HCT116 (cell line): ENCODE measurements around the gene TAX1BP1. TPM values are rescaled to one million over a fixed set of nuclear protein-coding genes. Genes with fewer than 3 reads are reported as not detected.
A peak's percentile ranks its signal among the peaks of the same experiment; 100 is the strongest.

Source experiments
- ATAC-seq: fragments of 200-7000 bp; cut with Tn5 transposase; 2 replicates; pipeline ENCODE4 v1.9.1; 2020; ENCODE audit warnings: mild to moderate bottlenecking, moderate library complexity
- BruUV-seq: library from RNA; stranded (reverse); fragments of 400-500 nt; replicated peaks from 2 replicates; lab custom pipeline; 2021; lab: Mats Ljungman, UMichigan
- CTCF ChIA-PET: fragments of 300-600 bp; sonication (Branson Sonifier 250); formaldehyde crosslinking; loops from one replicate; lab custom pipeline; 2021; ENCODE audit warnings: antibody characterized with exemption; lab: Charles Lee
- POLR2A ChIA-PET: fragments of 300-600, 350-600 bp; sonication (Branson Sonifier 250); formaldehyde crosslinking; loops from one replicate; lab custom pipeline; 2021; ENCODE audit warnings: antibody characterized with exemption; lab: Charles Lee
- RAD21 ChIA-PET, 2 experiments: fragments of 300-600 bp; sonication (Branson Sonifier 250); formaldehyde crosslinking; loops; one replicate each; lab custom pipeline; 2023; ENCODE audit warnings: low total read pairs in 2 of 2; ENCODE audit not compliant: uncharacterized antibody in 2 of 2, unreplicated experiment in 2 of 2, low non-redundant PET in 1 of 2; lab: Charles Lee
- DNase-seq: peaks from one replicate; pipeline ENCODE4 v3.0.0-alpha.2; 2010; ENCODE audit warnings: low read depth, low spot score
- H2AFZ ChIP-seq: fragments of 200-600 bp; shearing (Covaris generic), sonication (generic); 2 replicates; pipeline ENCODE4 v1.6.1; 2017; ENCODE audit warnings: low read depth, mixed run types, mixed read lengths, antibody characterized with exemption, low read length; ENCODE audit not compliant: poor library complexity, severe bottlenecking
- H3K27ac ChIP-seq: 2 replicates; pipeline ENCODE4 v1.5.1; 2012; ENCODE audit warnings: low read depth, low read length
- H3K27me3 ChIP-seq: fragments of 200-600 bp; sonication (generic); 2 replicates; pipeline ENCODE4 v1.6.1; 2016; ENCODE audit warnings: mixed run types, low read length, mixed read lengths; ENCODE audit not compliant: insufficient read depth
- H3K36me3 ChIP-seq, 2 experiments: fragments of 200-500 bp in 1 of 2; fragments of 200-600 bp in 1 of 2; sonication (Bioruptor generic) in 1 of 2; sonication (generic) in 1 of 2; 2 replicates each; pipeline versions ENCODE4 v1.5.1 to v1.6.1; 2014 to 2016; ENCODE audit warnings: low read length in 2 of 2, inconsistent platforms in 1 of 2, mixed read lengths in 1 of 2, mixed run types in 1 of 2; ENCODE audit not compliant: insufficient read depth in 2 of 2, control insufficient read depth in 1 of 2
- H3K4me1 ChIP-seq, 2 experiments: fragments of 200-600 bp in 1 of 2; sonication (generic) in 1 of 2; 2 replicates each; pipeline versions ENCODE4 v1.5.1 to v1.6.1; 2012 to 2017; ENCODE audit warnings: low read length in 2 of 2, inconsistent platforms in 1 of 2, mild to moderate bottlenecking in 1 of 2, mixed read lengths in 1 of 2, mixed run types in 1 of 2, moderate library complexity in 1 of 2; ENCODE audit not compliant: insufficient read depth in 2 of 2, control insufficient read depth in 1 of 2
- H3K4me2 ChIP-seq: fragments of 200-600 bp; sonication (generic); 2 replicates; pipeline ENCODE4 v1.6.1; 2017; ENCODE audit warnings: mixed run types, low read length, mixed read lengths
- H3K4me3 ChIP-seq, 2 experiments: fragments of 200-600 bp in 1 of 2; sonication (generic) in 1 of 2; replicated peaks in 1 of 2; 2 replicates each; pipeline ENCODE4 v1.5.1; 2011 to 2016; ENCODE audit warnings: low read length in 2 of 2, control low read depth in 1 of 2, low read depth in 1 of 2, mild to moderate bottlenecking in 1 of 2, mixed read lengths in 1 of 2, mixed run types in 1 of 2
- H3K79me2 ChIP-seq: fragments of 200-600 bp; sonication (generic); 2 replicates; pipeline ENCODE4 v1.6.1; 2017; ENCODE audit warnings: mild to moderate bottlenecking, mixed run types, low read length, moderate library complexity, mixed read lengths; ENCODE audit not compliant: insufficient read depth
- H3K9ac ChIP-seq: fragments of 200-600 bp; sonication (generic); 2 replicates; pipeline ENCODE4 v1.6.1; 2016; ENCODE audit warnings: low read length, mixed read lengths
- H3K9me2 ChIP-seq: fragments of 200-600 bp; sonication (generic), shearing (Covaris generic); 2 replicates; pipeline ENCODE4 v1.6.1; 2017; ENCODE audit warnings: mixed run types, mild to moderate bottlenecking, moderate library complexity; ENCODE audit not compliant: insufficient read depth
- H3K9me3 ChIP-seq, 2 experiments: fragments of 200-500 bp in 1 of 2; fragments of 200-600 bp in 1 of 2; sonication (Bioruptor generic) in 1 of 2; sonication (generic) in 1 of 2; 2 replicates each; pipeline ENCODE4 v1.6.1; 2014 to 2017; ENCODE audit warnings: low read length in 2 of 2, mixed read lengths in 2 of 2, inconsistent platforms in 1 of 2, low read depth in 1 of 2, mild to moderate bottlenecking in 1 of 2, mixed run types in 1 of 2, moderate library complexity in 1 of 2; ENCODE audit not compliant: control insufficient read depth in 1 of 2, insufficient read depth in 1 of 2
- H4K20me1 ChIP-seq: fragments of 200-600 bp; sonication (generic), shearing (Covaris generic); 2 replicates; pipeline ENCODE4 v1.6.1; 2017; ENCODE audit warnings: mixed run types, mild to moderate bottlenecking, moderate library complexity; ENCODE audit not compliant: insufficient read depth
- EGR1 ChIP-seq: IDR thresholded peaks from 2 replicates; pipeline ENCODE4 v1.6.1; 2012; ENCODE audit warnings: low read depth
- EZH2 ChIP-seq: fragments of 200-600 bp; sonication (generic); IDR thresholded peaks from 2 replicates; pipeline ENCODE4 v1.6.1; 2017; ENCODE audit warnings: antibody characterized with exemption, mixed run types
- JUND ChIP-seq: IDR thresholded peaks from 2 replicates; pipeline ENCODE4 v1.6.1; 2012
- RAD21 ChIP-seq: IDR thresholded peaks from 2 replicates; pipeline ENCODE4 v1.6.1; 2012; ENCODE audit warnings: low read depth, mild to moderate bottlenecking
- TCF7L2 ChIP-seq: IDR thresholded peaks from 2 replicates; pipeline ENCODE4 v1.7.0; 2011; ENCODE audit warnings: borderline replicate concordance, inconsistent platforms; ENCODE audit not compliant: insufficient read depth, insufficient read length; ENCODE audit errors: extremely low read depth
- ZBTB33 ChIP-seq: IDR thresholded peaks from 2 replicates; pipeline ENCODE4 v1.6.1; 2011; ENCODE audit warnings: mild to moderate bottlenecking, low read length, moderate library complexity; ENCODE audit not compliant: insufficient replicate concordance; ENCODE audit errors: extremely low read depth
- intact Hi-C: fragments of 100-400 bp; cut with micrococcal nuclease; formaldehyde crosslinking; loops from 2 replicates; pipeline ENCODE4 v1.10.0; 2022
- total RNA-seq: library from RNA; stranded (reverse); gene quantifications from one replicate; pipeline ENCODE4 v1.2.1, GENCODE V29; 2021; ENCODE audit not compliant: unreplicated experiment
- TF ChIP-seq, protein P1 (sequence below): IDR thresholded peaks from 2 replicates; pipeline ENCODE4 v1.6.1; 2012

The TAX1BP1 gene
- total RNA-seq, 1 experiment from 2014 or later = 68.1 TPM

- TF ChIP-seq ZBTB33 (no peak), EZH2 (no peak), TCF7L2 (peak; percentile 40)
- TF ChIP-seq, protein P1, sequence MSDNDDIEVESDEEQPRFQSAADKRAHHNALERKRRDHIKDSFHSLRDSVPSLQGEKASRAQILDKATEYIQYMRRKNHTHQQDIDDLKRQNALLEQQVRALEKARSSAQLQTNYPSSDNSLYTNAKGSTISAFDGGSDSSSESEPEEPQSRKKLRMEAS = peak; percentile 79
- TF ChIP-seq, all 23 proteins: peak for 11
Observed at GRCh38 chr7:27739909-27740448, at the start of gene TAX1BP1 (continued).

DNA sequence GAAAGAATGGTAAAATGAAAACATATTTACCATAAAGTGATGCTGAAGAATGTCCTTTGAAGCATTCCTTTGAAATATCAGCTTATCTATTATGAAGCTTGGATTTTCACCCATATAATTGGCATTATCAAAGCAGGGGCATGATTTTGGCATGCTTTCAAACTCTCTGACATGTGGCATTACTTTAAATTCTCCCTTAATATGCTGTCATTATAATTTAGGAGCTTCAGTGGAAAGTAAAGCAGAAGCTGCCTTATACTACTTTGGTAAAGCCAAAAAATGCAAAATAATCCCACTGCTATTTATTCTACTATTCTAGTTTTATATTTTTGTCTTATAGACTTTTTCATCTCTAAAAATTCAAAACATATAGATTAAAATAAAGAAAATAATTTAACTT, 49.3 kb upstream of the TAX1BP1 start:
- Histone ChIP-seq H3K4me1 (peaks cover 0 to 3% of the 10 kb centered on the region in 2 experiments; a peak in 2 of 4 replicates), H3K4me2 (no peak overlapping the region), H2AFZ (no peak overlapping the region), H3K79me2 (no peaks in the 10 kb centered on the region), H3K9me3 (no peaks in the 10 kb centered on the region), H3K27me3 (no peaks in the 10 kb centered on the region), H3K27ac (no peak overlapping the region), H3K4me3 (no peak overlapping the region), H4K20me1 (no peaks in the 10 kb centered on the region), H3K9ac (no peak overlapping the region), H3K9me2 (no peaks in the 10 kb centered on the region), H3K36me3 (no peaks in the 10 kb centered on the region)
- ChIA-PET RAD21 (no interaction called here), CTCF (interaction anchor here (1.0 to 2.5 kb wide), 7 partner anchors 9 to 495 kb away, joined by 3 to 6 read pairs (median 3); no protein-coding TSS in a partner anchor), POLR2A (no interaction called here)
- ATAC-seq (no peak), DNase-seq (no peak)
- no peak for TF ChIP-seq RAD21
- no peak for TF ChIP-seq JUND
- TF ChIP-seq ZBTB33 = no peak
- TF ChIP-seq EZH2 = no peak
- no peak for TF ChIP-seq EGR1
- intact Hi-C loops = loop anchor here (10.0 kb wide), 1 partner anchor 404 kb away; no protein-coding TSS in a partner anchor
- BruUV-seq = no TSS peak
